Smooth muscle cell (in vitro differentiated cells): ENCODE measurements around the gene LPXN. TPM values are rescaled to one million over a fixed set of nuclear protein-coding genes. Genes with fewer than 3 reads are reported as not detected.

Experiments
- DNase-seq: peaks from one replicate; lab custom pipeline; 2025; ENCODE audit not compliant: unreplicated experiment; lab: John Stamatoyannopoulos, UW
- H2AFZ ChIP-seq: fragments of 200-600 bp; sonication (generic); 2 replicates; pipeline ENCODE4 v1.6.0; 2016; ENCODE audit warnings: antibody characterized with exemption, low read depth, mild to moderate bottlenecking
- H3F3A ChIP-seq: fragments of 200-600 bp; sonication (generic); 2 replicates; pipeline ENCODE4 v1.6.0; 2017; ENCODE audit warnings: antibody characterized with exemption, low read depth
- H3K27ac ChIP-seq: fragments of 200-600 bp; sonication (generic); 2 replicates; pipeline ENCODE4 v1.5.1; 2016; ENCODE audit warnings: low read depth, mild to moderate bottlenecking
- H3K27me3 ChIP-seq: fragments of 200-600 bp; sonication (generic); 2 replicates; pipeline ENCODE4 v1.6.1; 2016; ENCODE audit warnings: low read depth, mild to moderate bottlenecking
- H3K36me3 ChIP-seq: fragments of 200-600 bp; sonication (generic); 2 replicates; pipeline ENCODE4 v1.5.1; 2016; ENCODE audit warnings: low read depth
- H3K4me1 ChIP-seq: fragments of 200-600 bp; sonication (generic); 2 replicates; pipeline ENCODE4 v1.5.1; 2016; ENCODE audit warnings: low read depth
- H3K4me2 ChIP-seq: fragments of 200-600 bp; sonication (generic); 2 replicates; pipeline ENCODE4 v1.6.0; 2016; ENCODE audit warnings: mild to moderate bottlenecking
- H3K4me3 ChIP-seq: fragments of 200-600 bp; sonication (generic); 2 replicates; pipeline ENCODE4 v1.5.1; 2016; ENCODE audit warnings: mild to moderate bottlenecking
- H3K79me2 ChIP-seq: fragments of 200-600 bp; sonication (generic); 2 replicates; pipeline ENCODE4 v1.6.0; 2016; ENCODE audit warnings: low read depth, mild to moderate bottlenecking
- H3K9ac ChIP-seq: fragments of 200-600 bp; sonication (generic); 2 replicates; pipeline ENCODE4 v1.6.0; 2016; ENCODE audit warnings: low read depth
- H3K9me3 ChIP-seq: fragments of 200-600 bp; sonication (generic); replicated peaks from 2 replicates; pipeline ENCODE4 v1.5.1; 2016; ENCODE audit warnings: low read depth
- H4K20me1 ChIP-seq: fragments of 200-600 bp; sonication (generic); 2 replicates; pipeline ENCODE4 v1.6.0; 2016; ENCODE audit warnings: low read depth
- CTCF ChIP-seq: fragments of 200-600 bp; sonication (generic); IDR thresholded peaks from 2 replicates; pipeline ENCODE4 v1.5.1; 2017; ENCODE audit warnings: borderline replicate concordance, mild to moderate bottlenecking, antibody characterized with exemption; ENCODE audit not compliant: insufficient read depth, poor library complexity, severe bottlenecking
- WGBS: methylation state at CpG from one replicate; pipeline ENCODE4 v1.1.7; 2016; ENCODE audit warnings: low lambda C conversion rate; 5-methylcytosine and 5-hydroxymethylcytosine counted together
- polyA plus RNA-seq: library from polyadenylated mRNA; unstranded; fragments of >200 nt; fragmentation: Nextera tagmentation; extraction: Ambion mirVana; gene quantifications from 2 replicates; pipeline ENCODE4 v1.2.1, GENCODE V29; 2016
- total RNA-seq: library from RNA; depleted of rRNA; stranded (reverse); fragments of >200 nt; gene quantifications from 2 replicates; pipeline ENCODE4 v1.2.3, GENCODE V29; 2014

Gene LPXN
- 1.9 and 2.1 TPM in 2 replicates for total RNA-seq
- 2.7 and 4.0 TPM in 2 replicates for polyA plus RNA-seq

- H3K27me3 ChIP-seq, result no peaks in the 10 kb centered on the region
- H3F3A ChIP-seq, result peaks cover 16% of the 10 kb centered on the region
- H3K9ac ChIP-seq, result peak within 1 kb of the TSS; percentile 100
- H3K4me1 ChIP-seq, result peaks cover 14% of the 10 kb centered on the region
- H3K27ac ChIP-seq, result peak within 1 kb of the TSS; percentile 100
- WGBS, result 94% methylated on average over 6 of the region's 6 CpGs
- peak within 1 kb of the TSS; percentile 89 for H3K4me2 ChIP-seq
- H3K9me3 ChIP-seq, result no peaks in the 10 kb centered on the region
- H3K36me3 ChIP-seq, result no peaks in the 10 kb centered on the region
- peaks cover 9% of the 10 kb centered on the region for H4K20me1 ChIP-seq
- H3K4me3 ChIP-seq, result peak within 1 kb of the TSS; percentile 78
- no peak for TF ChIP-seq CTCF
- no peak within 1 kb of the TSS for H2AFZ ChIP-seq
- no peak for DNase-seq
- peaks cover 9% of the 10 kb centered on the region for H3K79me2 ChIP-seq
Observed at GRCh38 chr11:58575377-58576020, at the start of gene LPXN. LPXN (minus strand) TSS chr11:58575856; CDS start chr11:58575772, 84 bp downstream.

GRCh38 chr11:58625086-58625485 lies 49.4 kb upstream of the LPXN start:
- Histone ChIP-seq H2AFZ (no peak overlapping the region), H3K36me3 (peaks cover 8% of the 10 kb centered on the region), H3K4me1 (no peaks in the 10 kb centered on the region), H4K20me1 (no peaks in the 10 kb centered on the region), H3K27ac (no peak overlapping the region), H3K4me3 (no peak overlapping the region), H3F3A (no peaks in the 10 kb centered on the region), H3K9me3 (no peaks in the 10 kb centered on the region), H3K79me2 (no peaks in the 10 kb centered on the region), H3K27me3 (no peaks in the 10 kb centered on the region), H3K9ac (no peak overlapping the region), H3K4me2 (no peak overlapping the region)
- TF ChIP-seq CTCF, result no peak
- DNase-seq, result no peak
- 98% methylated on average over 4 of the region's 4 CpGs for WGBS

- Histone ChIP-seq H3K4me2 (no peak within 1 kb of the TSS), H2AFZ (no peak within 1 kb of the TSS), H3F3A (no peaks in the 10 kb centered on the region), H3K4me1 (no peaks in the 10 kb centered on the region), H3K9ac (no peak within 1 kb of the TSS), H3K27ac (peak within 1 kb of the TSS; percentile 21), H3K27me3 (no peaks in the 10 kb centered on the region), H3K79me2 (no peaks in the 10 kb centered on the region), H3K9me3 (no peaks in the 10 kb centered on the region), H3K4me3 (no peak within 1 kb of the TSS), H3K36me3 (peaks cover 8% of the 10 kb centered on the region), H4K20me1 (no peaks in the 10 kb centered on the region)
- WGBS, result 84% methylated on average over 2 of the region's 2 CpGs
- no peak for TF ChIP-seq CTCF
- DNase-seq, result no peak
Observed at GRCh38 chr11:58622344-58622743, 46.7 kb upstream of the LPXN start, which contains the start of gene CNTF. CNTF (plus strand) TSS chr11:58622665; CDS start chr11:58622753, 88 bp downstream.
